H1 (cell line): Measurements from ENCODE around the gene ZNF470. TPM values are rescaled to one million over a fixed set of nuclear protein-coding genes. Genes with fewer than 3 reads are reported as not detected.

Source experiments
- CTCF ChIA-PET: fragments of 300-600 bp; sonication (Branson Sonifier 250); formaldehyde crosslinking; loops from one replicate; lab custom pipeline; 2021; ENCODE audit not compliant: partially characterized antibody; lab: Charles Lee
- POLR2A ChIA-PET: fragments of 300-600 bp; sonication (Branson Sonifier 250); formaldehyde crosslinking; loops from one replicate; lab custom pipeline; 2021; ENCODE audit warnings: inconsistent platforms; ENCODE audit not compliant: partially characterized antibody; lab: Charles Lee
- DNase-seq, 2 experiments: peaks; one replicate each; pipeline versions ENCODE4 v3.0.0 to v3.0.0-alpha.2; 2010 to 2022; ENCODE audit warnings: low spot score in 2 of 2, low read depth in 1 of 2, mixed read lengths in 1 of 2
- FAIRE-seq: peaks from 2 replicates; lab custom pipeline; 2011; peaks lifted over from hg19 to GRCh38; lab: Jason Lieb, UNC
- H2AFZ ChIP-seq: 2 replicates; pipeline ENCODE4 v1.8.1; 2012; ENCODE audit warnings: low read length, inconsistent platforms
- H2AK5ac ChIP-seq: 2 replicates; pipeline ENCODE4 v1.6.1; 2013; ENCODE audit warnings: low read depth, low read length
- H2BK120ac ChIP-seq: replicated peaks from 2 replicates; pipeline ENCODE3; 2013; ENCODE audit warnings: low read depth, low read length, inconsistent platforms
- H2BK12ac ChIP-seq: 2 replicates; pipeline ENCODE4 v1.6.1; 2013; ENCODE audit warnings: low read depth, low read length
- H2BK15ac ChIP-seq: 2 replicates; pipeline ENCODE4 v1.6.1; 2013; ENCODE audit warnings: low read length
- H2BK20ac ChIP-seq: 2 replicates; pipeline ENCODE4 v1.6.1; 2013; ENCODE audit warnings: low read length
- H2BK5ac ChIP-seq: 2 replicates; pipeline ENCODE4 v1.6.1; 2013; ENCODE audit warnings: low read depth, low read length
- H3K14ac ChIP-seq: 2 replicates; pipeline ENCODE4 v1.6.1; 2013; ENCODE audit warnings: inconsistent platforms; ENCODE audit not compliant: insufficient read length
- H3K18ac ChIP-seq: 2 replicates; pipeline ENCODE4 v1.6.1; 2013; ENCODE audit warnings: low read length; ENCODE audit errors: extremely low read depth
- H3K23ac ChIP-seq: 2 replicates; pipeline ENCODE4 v1.6.1; 2013; ENCODE audit warnings: inconsistent platforms; ENCODE audit not compliant: insufficient read length
- H3K23me2 ChIP-seq: 2 replicates; pipeline ENCODE4 v1.6.1; 2013; ENCODE audit warnings: low read depth, low read length
- H3K27ac ChIP-seq: 2 replicates; pipeline ENCODE4 v1.6.1; 2011; ENCODE audit warnings: low read depth, low read length, inconsistent platforms
- H3K27me3 ChIP-seq, 4 experiments: replicated peaks in 1 of 4; 1 replicate in 1 of 4; 2 replicates in 3 of 4; pipeline versions ENCODE4 v1.6.1 to v1.8.1; 2011 to 2013; ENCODE audit warnings: low read length in 3 of 4, mild to moderate bottlenecking in 3 of 4, inconsistent platforms in 2 of 4, mixed read lengths in 2 of 4, moderate library complexity in 1 of 4; ENCODE audit not compliant: control insufficient read depth in 3 of 4, insufficient read depth in 3 of 4; ENCODE audit errors: extremely low read depth in 1 of 4
- H3K36me3 ChIP-seq, 4 experiments: 2 replicates each; pipeline versions ENCODE4 v1.6.1 to v1.8.1; 2011 to 2013; ENCODE audit warnings: mild to moderate bottlenecking in 4 of 4, low read length in 3 of 4, moderate library complexity in 2 of 4, control low read depth in 1 of 4, inconsistent platforms in 1 of 4; ENCODE audit not compliant: insufficient read depth in 4 of 4, control insufficient read depth in 2 of 4
- H3K4ac ChIP-seq: replicated peaks from 2 replicates; pipeline ENCODE3; 2013; ENCODE audit warnings: low read length, low read depth, mixed read lengths, inconsistent platforms; ENCODE audit not compliant: insufficient read length
- H3K4me1 ChIP-seq, 4 experiments: replicated peaks in 1 of 4; 1 replicate in 1 of 4; 2 replicates in 3 of 4; pipeline versions ENCODE4 v1.6.1 to v1.8.1; 2011 to 2013; ENCODE audit warnings: low read length in 3 of 4, inconsistent platforms in 2 of 4, mixed read lengths in 1 of 4; ENCODE audit not compliant: insufficient read depth in 4 of 4, control insufficient read depth in 3 of 4
- H3K4me2 ChIP-seq, 2 experiments: 2 replicates each; pipeline versions ENCODE4 v1.6.1 to v1.8.1; 2011 to 2013; ENCODE audit warnings: low read depth in 2 of 2, low read length in 2 of 2, control low read depth in 1 of 2, inconsistent platforms in 1 of 2, mild to moderate bottlenecking in 1 of 2; ENCODE audit not compliant: insufficient read depth in 1 of 2
- H3K4me3 ChIP-seq, 4 experiments: fragments of 200-600, 300-600 bp in 1 of 4; sonication (generic), shearing (Covaris generic), sonication (Bioruptor Twin) in 1 of 4; 2 replicates each; pipeline versions ENCODE4 v1.5.1 to v1.8.1; 2011 to 2016; ENCODE audit warnings: low read length in 4 of 4, low read depth in 3 of 4, control low read depth in 2 of 4, inconsistent platforms in 2 of 4, mild to moderate bottlenecking in 2 of 4, mixed read lengths in 1 of 4, moderate library complexity in 1 of 4; ENCODE audit not compliant: insufficient read depth in 2 of 4; ENCODE audit errors: extremely low read depth in 1 of 4
- H3K56ac ChIP-seq: replicated peaks from 2 replicates; pipeline ENCODE3; 2013; ENCODE audit warnings: low read depth, mild to moderate bottlenecking, mixed read lengths, low read length, inconsistent platforms; ENCODE audit not compliant: insufficient read length
- H3K79me1 ChIP-seq: 2 replicates; pipeline ENCODE4 v1.6.1; 2013; ENCODE audit warnings: low read depth, low read length, control low read depth
- H3K79me2 ChIP-seq, 2 experiments: 2 replicates each; pipeline versions ENCODE4 v1.6.1 to v1.8.1; 2012 to 2013; ENCODE audit warnings: low read length in 2 of 2, mild to moderate bottlenecking in 2 of 2, inconsistent platforms in 1 of 2; ENCODE audit not compliant: insufficient read depth in 2 of 2, control insufficient read depth in 1 of 2
- H3K9ac ChIP-seq, 4 experiments: replicated peaks in 1 of 4; 1 replicate in 1 of 4; 2 replicates in 3 of 4; pipeline versions ENCODE4 v1.6.1 to v1.8.1; 2011 to 2013; ENCODE audit warnings: low read depth in 3 of 4, low read length in 3 of 4, control low read depth in 2 of 4, mild to moderate bottlenecking in 2 of 4, moderate library complexity in 2 of 4, inconsistent platforms in 1 of 4; ENCODE audit errors: extremely low read depth in 1 of 4
- H3K9me3 ChIP-seq, 2 experiments: 2 replicates each; pipeline versions ENCODE4 v1.6.1 to v1.8.1; 2012 to 2013; ENCODE audit warnings: mild to moderate bottlenecking in 2 of 2, moderate library complexity in 2 of 2, control low read depth in 1 of 2, inconsistent platforms in 1 of 2, low read depth in 1 of 2, low read length in 1 of 2, mixed read lengths in 1 of 2; ENCODE audit not compliant: insufficient read depth in 2 of 2
- H4K20me1 ChIP-seq, 2 experiments: replicated peaks in 1 of 2; 2 replicates each; pipeline versions ENCODE3 to v1.8.1; 2011 to 2013; ENCODE audit warnings: inconsistent platforms in 2 of 2, low read length in 2 of 2, mild to moderate bottlenecking in 1 of 2; ENCODE audit not compliant: insufficient read depth in 2 of 2, control insufficient read depth in 1 of 2
- H4K5ac ChIP-seq: 2 replicates; pipeline ENCODE4 v1.6.1; 2013; ENCODE audit warnings: low read length, low read depth, mixed read lengths, inconsistent platforms; ENCODE audit not compliant: insufficient read length
- H4K8ac ChIP-seq: 2 replicates; pipeline ENCODE4 v1.8.0; 2013; ENCODE audit warnings: mild to moderate bottlenecking, moderate library complexity, low read length, inconsistent platforms; ENCODE audit not compliant: insufficient read depth; ENCODE audit errors: extremely low read depth
- H4K91ac ChIP-seq: replicated peaks from 2 replicates; pipeline ENCODE3; 2013; ENCODE audit warnings: low read length, mixed read lengths, inconsistent platforms; ENCODE audit not compliant: insufficient read length
- CREB1 ChIP-seq: IDR thresholded peaks from 2 replicates; pipeline ENCODE4 v1.6.1; 2012; ENCODE audit warnings: inconsistent platforms
- KDM4A ChIP-seq: IDR thresholded peaks from one replicate; pipeline ENCODE4 v1.7.1; 2012; ENCODE audit warnings: low read depth, mild to moderate bottlenecking, moderate library complexity, low read length, inconsistent platforms; ENCODE audit not compliant: severe bottlenecking
- NRF1 ChIP-seq: IDR thresholded peaks from 2 replicates; pipeline ENCODE4 v1.6.1; 2011; ENCODE audit warnings: mild to moderate bottlenecking, low read depth, low read length, improper control_type of control experiment
- PHF8 ChIP-seq: fragments of 200-600 bp; sonication (generic); conservative IDR thresholded peaks from 2 replicates; pipeline ENCODE4 v1.7.1; 2012; ENCODE audit warnings: low read depth, mild to moderate bottlenecking, inconsistent platforms, low read length, moderate library complexity
- POLR2A ChIP-seq, 2 experiments: IDR thresholded peaks; 1 replicate in 1 of 2; 2 replicates in 1 of 2; pipeline ENCODE4 v1.6.1; 2011; ENCODE audit warnings: low read depth in 2 of 2, low read length in 2 of 2, mild to moderate bottlenecking in 2 of 2; ENCODE audit errors: control extremely low read depth in 1 of 2
- RAD21 ChIP-seq, 2 experiments: IDR thresholded peaks in 1 of 2; conservative IDR thresholded peaks in 1 of 2; 2 replicates each; pipeline ENCODE4 v1.6.1; 2011; ENCODE audit warnings: low read depth in 2 of 2, low read length in 2 of 2, improper control_type of control experiment in 1 of 2, inconsistent platforms in 1 of 2, mild to moderate bottlenecking in 1 of 2, moderate library complexity in 1 of 2
- RBBP5 ChIP-seq: IDR thresholded peaks from 2 replicates; pipeline ENCODE4 v1.7.1; 2012; ENCODE audit warnings: low read depth, mild to moderate bottlenecking, inconsistent platforms, low read length, moderate library complexity, borderline replicate concordance
- SIX5 ChIP-seq: IDR thresholded peaks from 2 replicates; pipeline ENCODE4 v1.6.1; 2011; ENCODE audit warnings: mild to moderate bottlenecking, low read depth, low read length
- TAF1 ChIP-seq: IDR thresholded peaks from 2 replicates; pipeline ENCODE4 v1.6.1; 2011; ENCODE audit warnings: mild to moderate bottlenecking, low read depth, low read length
- TCF12 ChIP-seq: IDR thresholded peaks from 2 replicates; pipeline ENCODE4 v1.6.1; 2011; ENCODE audit warnings: low read depth, mild to moderate bottlenecking, low read length
- WGBS, 2 experiments: shearing (Covaris generic) in 1 of 2; methylation state at CpG; one replicate each; pipeline versions ENCODE4 v1.1.6 to v1.1.7; 2013 to 2015; ENCODE audit warnings: low lambda C conversion rate in 2 of 2, mixed read lengths in 2 of 2, inconsistent platforms in 1 of 2, low coverage in 1 of 2, missing lambda C conversion rate in 1 of 2; ENCODE audit not compliant: insufficient replicate concordance in 2 of 2, insufficient coverage in 1 of 2, insufficient read length in 1 of 2; ENCODE audit errors: extremely low coverage in 1 of 2, missing lambda C conversion rate in 1 of 2; 5-methylcytosine and 5-hydroxymethylcytosine counted together
- polyA plus RNA-seq, 7 experiments: library from polyadenylated mRNA; depleted of rRNA in 3 of 7; stranded (reverse) in 5 of 7; unstranded in 2 of 7; fragments of >200 nt in 5 of 7; fragments of 200-250 nt in 2 of 7; gene quantifications; 1 replicate in 5 of 7; 2 replicates in 1 of 7; 4 replicates in 1 of 7; pipeline versions ENCODE4 v1.2.1 to v1.2.3, GENCODE V29; 2011 to 2013; ENCODE audit warnings: missing spikeins in 2 of 7, mixed read lengths in 2 of 7
- total RNA-seq: library from RNA; stranded (reverse); fragmentation: NEBNext Ultra II Directional; extraction: Animal tissue kit (Norgen Biotek cat#: 25700); gene quantifications from 2 replicates; pipeline ENCODE4 v1.2.1, GENCODE V29; 2021
- TF ChIP-seq, protein P1 (sequence below): IDR thresholded peaks from 2 replicates; pipeline ENCODE4 v1.6.1; 2012; ENCODE audit warnings: low read length, inconsistent platforms

ZNF470 gene
- total and polyA plus RNA-seq, 2 of the 8 experiments (the other 6 are each of a cell fraction or from before 2014, with no cell fraction given): 2.0 to 8.8 TPM

DNA sequence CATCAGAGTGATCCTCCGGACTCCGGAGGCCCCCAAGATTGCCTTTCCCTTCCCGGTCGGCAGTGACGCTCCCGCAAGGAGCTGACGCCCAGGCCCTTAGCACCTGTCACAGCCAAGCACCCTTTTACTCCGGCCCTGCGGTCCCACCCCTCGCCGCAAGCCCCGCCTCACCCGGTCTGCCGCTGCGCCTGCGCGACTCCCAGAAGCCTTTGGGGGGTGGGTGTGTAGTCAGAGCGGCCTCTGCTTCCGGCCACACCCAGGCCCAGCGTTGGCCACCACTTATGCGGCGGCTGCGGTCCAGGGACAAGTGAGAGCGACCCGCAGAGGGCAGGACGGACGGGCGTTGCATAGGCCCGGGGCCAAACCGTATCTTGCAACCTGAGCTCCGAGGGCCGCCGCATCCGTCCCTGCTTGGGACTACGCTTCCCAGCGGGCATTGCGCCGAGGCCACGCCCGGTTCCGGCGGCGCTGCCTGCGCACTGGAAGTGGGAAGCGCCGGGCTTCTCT lies 29.0 kb upstream of the ZNF470 start:
- Histone ChIP-seq H3K79me2 (no peaks in the 10 kb centered on the region), H2AFZ (peak overlapping the region; percentile 95), H4K20me1 (no peaks in the 10 kb centered on the region), H3K4me1 (peaks cover 0 to 2% (median 0%) of the 10 kb centered on the region in 4 experiments; a peak in 2 of 7 replicates), H3K27ac (peak overlapping the region; percentile 84; the same call in 1 of the 2 replicates), H3K23me2 (peaks cover 7% of the 10 kb centered on the region; the same call in 1 of the 2 replicates), H4K8ac (peak overlapping the region; percentile 88), H2BK5ac (no peak overlapping the region; the same call in 1 of the 2 replicates), H2AK5ac (no peak overlapping the region), H3K9me3 (peaks cover 17 to 28% of the 10 kb centered on the region in 2 experiments), H3K23ac (no peak overlapping the region), H4K91ac (peak overlapping the region; percentile 73), H2BK20ac (no peak overlapping the region), H3K4ac (no peak overlapping the region), H3K27me3 (no peaks in the 10 kb centered on the region), H3K56ac (no peak overlapping the region), H3K79me1 (no peaks in the 10 kb centered on the region), H3K4me2 (peak overlapping the region; percentile 73 to 85), H3K14ac (no peak overlapping the region), H2BK15ac (no peak overlapping the region), H3K9ac (peak overlapping the region in 2 of 4 experiments; percentile 46 to 67; a peak in 4 of 7 replicates), H3K18ac (peak overlapping the region; percentile 71; the same call in 1 of the 2 replicates), H3K36me3 (no peaks in the 10 kb centered on the region; a peak in 1 of 8 replicates), H3K4me3 (peak overlapping the region; percentile 72 to 94 (median 84)), H2BK120ac (no peak overlapping the region), H2BK12ac (no peak overlapping the region), H4K5ac (peak overlapping the region; percentile 98)
- TF ChIP-seq SIX5 (peak; percentile 38; the same call in 1 of the 2 replicates), KDM4A (peak; percentile 96), CREB1 (peak; percentile 52; the same call in 1 of the 2 replicates), TCF12 (no peak), NRF1 (peak; percentile 80), RAD21 (IDR thresholded peaks at IDR 0.05 in 1 of 2, conservative IDR thresholded peaks at IDR 0.05 in 1 of 2; ENCODE audit: low read depth in 2 of 2, low read length in 2 of 2) (no peak), PHF8 (peak; percentile 46; the same call in 1 of the 2 replicates), TAF1 (peak; percentile 24; the same call in 1 of the 2 replicates), RBBP5 (no peak), POLR2A (IDR thresholded peaks at IDR 0.05; ENCODE audit: control extremely low read depth in 1 of 2, low read depth in 2 of 2, low read length in 2 of 2) (no peak)
- TF ChIP-seq, protein P1, sequence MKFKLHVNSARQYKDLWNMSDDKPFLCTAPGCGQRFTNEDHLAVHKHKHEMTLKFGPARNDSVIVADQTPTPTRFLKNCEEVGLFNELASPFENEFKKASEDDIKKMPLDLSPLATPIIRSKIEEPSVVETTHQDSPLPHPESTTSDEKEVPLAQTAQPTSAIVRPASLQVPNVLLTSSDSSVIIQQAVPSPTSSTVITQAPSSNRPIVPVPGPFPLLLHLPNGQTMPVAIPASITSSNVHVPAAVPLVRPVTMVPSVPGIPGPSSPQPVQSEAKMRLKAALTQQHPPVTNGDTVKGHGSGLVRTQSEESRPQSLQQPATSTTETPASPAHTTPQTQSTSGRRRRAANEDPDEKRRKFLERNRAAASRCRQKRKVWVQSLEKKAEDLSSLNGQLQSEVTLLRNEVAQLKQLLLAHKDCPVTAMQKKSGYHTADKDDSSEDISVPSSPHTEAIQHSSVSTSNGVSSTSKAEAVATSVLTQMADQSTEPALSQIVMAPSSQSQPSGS: no peak
- CTCF ChIA-PET: interaction anchor here (1.0 to 1.2 kb wide), 4 partner anchors 10 to 143 kb away, joined by 3 to 5 read pairs (median 4); partner anchors contain the start of gene ZNF471
- POLR2A ChIA-PET: interaction anchor here (1.4 to 2.0 kb wide), 3 partner anchors 29 to 62 kb away, joined by 3 to 8 read pairs (median 8); partner anchors contain the start of gene ZNF667
- WGBS, 2 experiments: 1% methylated on average over 28 of the region's 46 CpGs; no CpG with 5 or more reads in 1 of the 2 experiments
- FAIRE-seq (no peak), DNase-seq (peak; percentile 75 to 95)
